ENCODE data around the gene PHAF1. TPM values are rescaled to one million over a fixed set of nuclear protein-coding genes. Genes with fewer than 3 reads are reported as not detected.
A peak's percentile ranks its signal among the peaks of the same experiment; 100 is the strongest.

The PHAF1 gene
- total and polyA plus RNA-seq, 9 of the 15 experiments (the other 6 are each of a cell fraction or from before 2014, with no cell fraction given): 5.1 to 25.4 (median 13.8) TPM

DNA sequence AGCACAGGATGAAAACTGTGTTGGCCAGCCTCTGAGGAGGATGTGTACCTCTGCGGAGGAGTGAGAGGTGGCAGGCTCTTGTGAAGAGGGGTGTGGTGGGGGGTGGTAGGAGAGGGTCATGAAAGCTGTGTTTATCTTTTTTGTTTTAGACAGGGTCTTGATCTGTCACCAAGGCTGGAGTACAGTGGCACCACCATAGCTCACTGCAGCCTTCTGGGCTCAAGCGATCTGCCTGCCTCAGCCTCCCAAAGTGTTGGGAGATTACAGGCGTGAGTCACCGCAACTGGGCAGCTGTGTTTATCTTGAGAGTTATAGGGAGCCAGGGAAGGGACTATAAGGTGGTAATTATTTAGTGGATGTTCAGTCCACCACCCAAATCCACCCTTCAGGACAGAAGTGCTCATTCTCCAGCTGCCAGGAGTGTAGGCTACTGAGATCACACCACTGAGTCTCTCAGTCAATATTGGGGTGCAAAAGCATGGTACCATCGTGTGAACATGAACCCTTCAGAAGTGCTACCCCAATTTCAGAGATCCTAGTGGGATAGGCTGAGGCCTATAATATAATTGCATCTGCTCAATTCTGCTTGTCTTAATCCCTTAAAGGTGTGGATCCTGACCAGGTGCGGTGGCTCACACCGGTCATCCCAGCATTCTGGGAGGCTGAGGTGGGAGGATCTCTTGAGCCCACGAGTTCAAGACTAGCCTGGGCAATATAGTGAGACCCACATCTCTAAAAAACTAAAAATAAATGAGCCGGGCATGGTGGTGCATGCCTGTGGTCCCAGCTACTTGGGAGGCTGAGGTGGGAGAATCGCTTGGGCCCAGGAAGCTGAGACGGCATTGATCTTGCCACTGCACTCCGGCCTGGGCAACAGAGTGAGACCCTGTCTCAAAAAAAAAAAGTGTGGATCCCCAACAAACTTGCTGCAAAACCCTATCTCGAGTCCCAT lies 81.0 kb downstream of the PHAF1 start (continued):
- TF ChIP-seq ZNF764 (CRISPR knock-in tag; IDR thresholded peaks at IDR 0.05; ENCODE audit: low read depth) (no peak), THRAP3 (IDR thresholded peaks at IDR 0.05; ENCODE audit: borderline replicate concordance) (no peak), KAT8 (IDR thresholded peaks at IDR 0.05; ENCODE audit: low read depth) (no peak), TAF15 (IDR thresholded peaks at IDR 0.05; ENCODE audit: low read depth, low read length) (no peak), PHF20 (IDR thresholded peaks at IDR 0.05; ENCODE audit: partially characterized antibody) (no peak), ZNF551 (CRISPR knock-in tag; IDR thresholded peaks at IDR 0.05) (no peak), KLF16 (IDR thresholded peaks at IDR 0.05) (no peak), ZNF778 (CRISPR knock-in tag; IDR thresholded peaks at IDR 0.05) (no peak), ZNF23 (CRISPR knock-in tag; IDR thresholded peaks at IDR 0.05) (no peak), TAF9B (IDR thresholded peaks at IDR 0.05; ENCODE audit: partially characterized antibody) (no peak), ZNF263 (CRISPR knock-in tag; IDR thresholded peaks at IDR 0.05; ENCODE audit: borderline replicate concordance) (no peak), TAF7 (tag; IDR thresholded peaks at IDR 0.05) (no peak), FOSL1 (tag; conservative IDR thresholded peaks at IDR 0.05) (peak; percentile 82), SMARCB1 (IDR thresholded peaks at IDR 0.05; ENCODE audit: insufficient read length, low read depth) (no peak), ZNF253 (CRISPR knock-in tag; conservative IDR thresholded peaks at IDR 0.05) (no peak), EGR1 (conservative IDR thresholded peaks at IDR 0.05) (no peak), IFI16 (CRISPR knock-in tag; IDR thresholded peaks at IDR 0.05) (no peak), CBX3 (IDR thresholded peaks at IDR 0.05; ENCODE audit: borderline replicate concordance in 1 of 2, low read length in 2 of 2) (no peak)
- TF ChIP-seq, protein P1, sequence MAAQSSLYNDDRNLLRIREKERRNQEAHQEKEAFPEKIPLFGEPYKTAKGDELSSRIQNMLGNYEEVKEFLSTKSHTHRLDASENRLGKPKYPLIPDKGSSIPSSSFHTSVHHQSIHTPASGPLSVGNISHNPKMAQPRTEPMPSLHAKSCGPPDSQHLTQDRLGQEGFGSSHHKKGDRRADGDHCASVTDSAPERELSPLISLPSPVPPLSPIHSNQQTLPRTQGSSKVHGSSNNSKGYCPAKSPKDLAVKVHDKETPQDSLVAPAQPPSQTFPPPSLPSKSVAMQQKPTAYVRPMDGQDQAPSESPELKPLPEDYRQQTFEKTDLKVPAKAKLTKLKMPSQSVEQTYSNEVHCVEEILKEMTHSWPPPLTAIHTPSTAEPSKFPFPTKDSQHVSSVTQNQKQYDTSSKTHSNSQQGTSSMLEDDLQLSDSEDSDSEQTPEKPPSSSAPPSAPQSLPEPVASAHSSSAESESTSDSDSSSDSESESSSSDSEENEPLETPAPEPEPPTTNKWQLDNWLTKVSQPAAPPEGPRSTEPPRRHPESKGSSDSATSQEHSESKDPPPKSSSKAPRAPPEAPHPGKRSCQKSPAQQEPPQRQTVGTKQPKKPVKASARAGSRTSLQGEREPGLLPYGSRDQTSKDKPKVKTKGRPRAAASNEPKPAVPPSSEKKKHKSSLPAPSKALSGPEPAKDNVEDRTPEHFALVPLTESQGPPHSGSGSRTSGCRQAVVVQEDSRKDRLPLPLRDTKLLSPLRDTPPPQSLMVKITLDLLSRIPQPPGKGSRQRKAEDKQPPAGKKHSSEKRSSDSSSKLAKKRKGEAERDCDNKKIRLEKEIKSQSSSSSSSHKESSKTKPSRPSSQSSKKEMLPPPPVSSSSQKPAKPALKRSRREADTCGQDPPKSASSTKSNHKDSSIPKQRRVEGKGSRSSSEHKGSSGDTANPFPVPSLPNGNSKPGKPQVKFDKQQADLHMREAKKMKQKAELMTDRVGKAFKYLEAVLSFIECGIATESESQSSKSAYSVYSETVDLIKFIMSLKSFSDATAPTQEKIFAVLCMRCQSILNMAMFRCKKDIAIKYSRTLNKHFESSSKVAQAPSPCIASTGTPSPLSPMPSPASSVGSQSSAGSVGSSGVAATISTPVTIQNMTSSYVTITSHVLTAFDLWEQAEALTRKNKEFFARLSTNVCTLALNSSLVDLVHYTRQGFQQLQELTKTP (IDR thresholded peaks at IDR 0.05; ENCODE audit: low read depth in 1 of 2, partially characterized antibody in 2 of 2): no peak
- TF ChIP-seq, protein P2, sequence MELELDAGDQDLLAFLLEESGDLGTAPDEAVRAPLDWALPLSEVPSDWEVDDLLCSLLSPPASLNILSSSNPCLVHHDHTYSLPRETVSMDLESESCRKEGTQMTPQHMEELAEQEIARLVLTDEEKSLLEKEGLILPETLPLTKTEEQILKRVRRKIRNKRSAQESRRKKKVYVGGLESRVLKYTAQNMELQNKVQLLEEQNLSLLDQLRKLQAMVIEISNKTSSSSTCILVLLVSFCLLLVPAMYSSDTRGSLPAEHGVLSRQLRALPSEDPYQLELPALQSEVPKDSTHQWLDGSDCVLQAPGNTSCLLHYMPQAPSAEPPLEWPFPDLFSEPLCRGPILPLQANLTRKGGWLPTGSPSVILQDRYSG (tag; conservative IDR thresholded peaks at IDR 0.05; ENCODE audit: low read depth): no peak
- TF ChIP-seq, protein P3, sequence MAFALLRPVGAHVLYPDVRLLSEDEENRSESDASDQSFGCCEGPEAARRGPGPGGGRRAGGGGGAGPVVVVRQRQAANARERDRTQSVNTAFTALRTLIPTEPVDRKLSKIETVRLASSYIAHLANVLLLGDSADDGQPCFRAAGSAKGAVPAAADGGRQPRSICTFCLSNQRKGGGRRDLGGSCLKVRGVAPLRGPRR (CRISPR knock-in tag; IDR thresholded peaks at IDR 0.05): no peak
- TF ChIP-seq, protein P4, sequence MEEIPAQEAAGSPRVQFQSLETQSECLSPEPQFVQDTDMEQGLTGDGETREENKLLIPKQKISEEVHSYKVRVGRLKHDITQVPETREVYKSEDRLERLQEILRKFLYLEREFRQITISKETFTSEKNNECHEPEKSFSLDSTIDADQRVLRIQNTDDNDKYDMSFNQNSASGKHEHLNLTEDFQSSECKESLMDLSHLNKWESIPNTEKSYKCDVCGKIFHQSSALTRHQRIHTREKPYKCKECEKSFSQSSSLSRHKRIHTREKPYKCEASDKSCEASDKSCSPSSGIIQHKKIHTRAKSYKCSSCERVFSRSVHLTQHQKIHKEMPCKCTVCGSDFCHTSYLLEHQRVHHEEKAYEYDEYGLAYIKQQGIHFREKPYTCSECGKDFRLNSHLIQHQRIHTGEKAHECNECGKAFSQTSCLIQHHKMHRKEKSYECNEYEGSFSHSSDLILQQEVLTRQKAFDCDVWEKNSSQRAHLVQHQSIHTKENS (CRISPR knock-in tag; IDR thresholded peaks at IDR 0.05): no peak

Measured in K562 (cell line).